ENCODE results near the gene CMSS1. TPM values are rescaled to one million over a fixed set of nuclear protein-coding genes. Genes with fewer than 3 reads are reported as not detected.

The CMSS1 gene
- polyA plus RNA-seq, 1 donor from 2014 or later, result 22.7 TPM

- no peaks in the 10 kb centered on the region for H3K9me3 Mint-ChIP-seq
- peaks cover 2 to 6% (median 5%) of the 10 kb centered on the region in 3 donors for H3K4me1 Mint-ChIP-seq
- H3K4me3 Mint-ChIP-seq, result no peak overlapping the region
- no peaks in the 10 kb centered on the region for H3K27me3 Mint-ChIP-seq
- peaks cover 3% of the 10 kb centered on the region for H3K36me3 Mint-ChIP-seq
- no peak overlapping the region for H3K27ac Mint-ChIP-seq
Observed at GRCh38 chr3:99984668-99985067, 167.0 kb downstream of the CMSS1 start.

- no peak overlapping the region for H3K4me3 Mint-ChIP-seq
- H3K27ac Mint-ChIP-seq, result no peak overlapping the region
- peaks cover 2 to 5% (median 4%) of the 10 kb centered on the region in 3 donors for H3K9me3 Mint-ChIP-seq
- H3K4me1 Mint-ChIP-seq, result peaks cover 5 to 12% (median 10%) of the 10 kb centered on the region in 3 donors
- H3K27me3 Mint-ChIP-seq, result no peaks in the 10 kb centered on the region
- H3K36me3 Mint-ChIP-seq, result peaks cover 2% of the 10 kb centered on the region
Observed at GRCh38 chr3:99990179-99990578, 172.5 kb downstream of the CMSS1 start.

GRCh38 chr3:99997293-99997692 lies 179.6 kb downstream of the CMSS1 start:
- no peak overlapping the region for H3K27ac Mint-ChIP-seq
- H3K27me3 Mint-ChIP-seq, result no peaks in the 10 kb centered on the region
- H3K9me3 Mint-ChIP-seq, result peaks cover 2 to 11% (median 9%) of the 10 kb centered on the region in 3 donors
- peaks cover 9% of the 10 kb centered on the region for H3K36me3 Mint-ChIP-seq
- peaks cover 0 to 6% (median 6%) of the 10 kb centered on the region in 3 donors for H3K4me1 Mint-ChIP-seq
- H3K4me3 Mint-ChIP-seq, result no peak overlapping the region

GRCh38 chr3:99999536-99999935 lies 181.9 kb downstream of the CMSS1 start:
- peaks cover 9 to 18% (median 11%) of the 10 kb centered on the region in 3 donors for H3K4me1 Mint-ChIP-seq
- H3K36me3 Mint-ChIP-seq, result peaks cover 9% of the 10 kb centered on the region
- H3K4me3 Mint-ChIP-seq, result no peak overlapping the region
- no peaks in the 10 kb centered on the region for H3K27me3 Mint-ChIP-seq
- no peak overlapping the region for H3K27ac Mint-ChIP-seq
- peaks cover 0 to 7% (median 5%) of the 10 kb centered on the region in 3 donors for H3K9me3 Mint-ChIP-seq

GRCh38 chr3:100001083-100001482 lies 183.4 kb downstream of the CMSS1 start:
- Mint-ChIP-seq H3K27ac (no peak overlapping the region), H3K27me3 (no peaks in the 10 kb centered on the region), H3K4me1 (peaks cover 9 to 18% (median 11%) of the 10 kb centered on the region in 3 donors), H3K4me3 (no peak overlapping the region), H3K9me3 (peaks cover 0 to 4% (median 4%) of the 10 kb centered on the region in 3 donors), H3K36me3 (peaks cover 7% of the 10 kb centered on the region)

- Mint-ChIP-seq H3K36me3 (peaks cover 6% of the 10 kb centered on the region), H3K27ac (no peak overlapping the region), H3K9me3 (no peaks in the 10 kb centered on the region), H3K4me1 (peaks cover 9 to 20% (median 11%) of the 10 kb centered on the region in 3 donors), H3K27me3 (no peaks in the 10 kb centered on the region), H3K4me3 (no peak overlapping the region)
Observed at GRCh38 chr3:100001526-100002270, 184.0 kb downstream of the CMSS1 start.

GRCh38 chr3:100002599-100003350 lies 185.1 kb downstream of the CMSS1 start:
- Mint-ChIP-seq H3K36me3 (peaks cover 5% of the 10 kb centered on the region), H3K4me3 (no peak overlapping the region), H3K27me3 (no peaks in the 10 kb centered on the region), H3K9me3 (no peaks in the 10 kb centered on the region), H3K27ac (peak overlapping the region in 1 of 3 donors; percentile 63), H3K4me1 (peaks cover 9 to 20% (median 11%) of the 10 kb centered on the region in 3 donors)

DNA sequence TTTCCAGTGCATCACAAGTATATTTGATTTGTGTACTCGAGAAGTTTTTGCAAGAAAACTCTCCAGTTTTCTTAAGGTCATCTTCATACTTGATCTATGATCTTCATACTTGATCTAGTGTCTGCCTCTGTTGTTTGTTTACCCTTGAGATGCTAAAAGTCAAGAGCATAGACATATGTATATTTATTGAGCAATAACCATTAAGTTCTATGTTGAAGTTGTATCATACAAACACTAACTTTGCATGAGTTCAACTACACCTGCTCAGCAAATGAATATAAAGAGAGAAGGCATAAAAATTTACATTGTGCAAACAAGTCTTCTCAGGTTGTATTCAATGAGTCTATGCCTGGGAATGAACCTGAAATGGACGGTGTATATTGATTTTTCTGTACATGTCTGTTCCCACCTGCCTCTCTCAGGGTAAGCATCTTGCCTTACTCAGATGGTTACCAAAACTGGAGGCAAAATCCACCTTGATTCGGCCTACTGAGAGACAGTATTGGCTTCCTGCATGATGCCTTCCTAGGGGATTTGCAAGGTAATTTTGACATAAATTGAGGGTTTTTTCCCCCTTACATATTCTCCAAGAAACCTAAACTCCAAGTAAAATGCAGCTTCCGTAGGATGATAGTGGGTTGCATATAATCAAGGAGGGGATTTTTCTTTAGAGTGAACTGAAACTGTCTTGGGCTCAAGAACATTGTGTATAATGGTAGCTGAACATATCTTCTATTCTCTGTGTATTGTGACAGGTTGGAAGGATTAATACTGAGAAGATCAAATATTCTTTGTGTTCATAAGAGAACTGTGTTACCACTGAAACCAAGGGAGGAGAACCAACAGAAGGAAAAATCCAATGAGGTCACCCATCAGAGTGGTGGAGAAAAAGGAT lies 186.2 kb downstream of the CMSS1 start:
- H3K4me3 Mint-ChIP-seq, result no peak overlapping the region
- H3K27me3 Mint-ChIP-seq, result no peaks in the 10 kb centered on the region
- peaks cover 9 to 20% (median 11%) of the 10 kb centered on the region in 3 donors for H3K4me1 Mint-ChIP-seq
- H3K36me3 Mint-ChIP-seq, result peaks cover 5% of the 10 kb centered on the region
- H3K9me3 Mint-ChIP-seq, result no peaks in the 10 kb centered on the region
- H3K27ac Mint-ChIP-seq, result peak overlapping the region in 1 of 3 donors; percentile 29

DNA sequence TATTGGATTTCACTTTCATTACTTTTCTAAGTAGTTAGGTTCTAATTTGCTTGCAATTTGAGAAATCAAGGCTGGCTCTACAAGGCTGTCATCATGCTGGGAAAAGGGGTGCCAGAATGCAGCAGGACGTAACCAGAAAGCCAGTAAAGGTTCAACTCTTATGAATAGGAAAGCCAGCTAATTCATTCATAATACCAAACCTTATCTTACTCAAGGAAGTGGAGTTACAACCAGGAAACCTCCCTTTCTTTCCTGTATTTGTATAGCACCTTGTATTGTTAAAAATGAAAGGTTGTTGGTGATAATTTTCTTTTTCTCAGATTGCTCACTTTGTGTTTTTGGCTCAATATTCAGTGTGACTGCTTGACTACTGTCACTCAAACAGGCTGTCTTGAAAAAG lies 187.3 kb downstream of the CMSS1 start:
- Mint-ChIP-seq H3K27me3 (no peaks in the 10 kb centered on the region), H3K9me3 (no peaks in the 10 kb centered on the region), H3K27ac (no peak overlapping the region), H3K4me1 (peaks cover 13 to 20% (median 14%) of the 10 kb centered on the region in 3 donors), H3K36me3 (peaks cover 6% of the 10 kb centered on the region), H3K4me3 (no peak overlapping the region)

GRCh38 chr3:100005665-100006393 lies 188.2 kb downstream of the CMSS1 start:
- H3K4me1 Mint-ChIP-seq, result peaks cover 15 to 20% (median 18%) of the 10 kb centered on the region in 3 donors
- no peaks in the 10 kb centered on the region for H3K27me3 Mint-ChIP-seq
- peaks cover 9% of the 10 kb centered on the region for H3K36me3 Mint-ChIP-seq
- no peaks in the 10 kb centered on the region for H3K9me3 Mint-ChIP-seq
- no peak overlapping the region for H3K27ac Mint-ChIP-seq
- no peak overlapping the region for H3K4me3 Mint-ChIP-seq

- Mint-ChIP-seq H3K36me3 (peaks cover 10% of the 10 kb centered on the region), H3K4me1 (peaks cover 15 to 20% (median 18%) of the 10 kb centered on the region in 3 donors), H3K4me3 (no peak overlapping the region), H3K27me3 (no peaks in the 10 kb centered on the region), H3K9me3 (no peaks in the 10 kb centered on the region), H3K27ac (no peak overlapping the region)
Observed at GRCh38 chr3:100006570-100007271, 189.1 kb downstream of the CMSS1 start.

GRCh38 chr3:100007313-100007712 lies 189.7 kb downstream of the CMSS1 start:
- H3K36me3 Mint-ChIP-seq, result peaks cover 10% of the 10 kb centered on the region
- H3K4me1 Mint-ChIP-seq, result peaks cover 15 to 19% (median 18%) of the 10 kb centered on the region in 3 donors
- H3K27me3 Mint-ChIP-seq, result no peaks in the 10 kb centered on the region
- H3K27ac Mint-ChIP-seq, result no peak overlapping the region
- H3K9me3 Mint-ChIP-seq, result no peaks in the 10 kb centered on the region
- H3K4me3 Mint-ChIP-seq, result peak overlapping the region in 1 of 4 donors; percentile 59

DNA sequence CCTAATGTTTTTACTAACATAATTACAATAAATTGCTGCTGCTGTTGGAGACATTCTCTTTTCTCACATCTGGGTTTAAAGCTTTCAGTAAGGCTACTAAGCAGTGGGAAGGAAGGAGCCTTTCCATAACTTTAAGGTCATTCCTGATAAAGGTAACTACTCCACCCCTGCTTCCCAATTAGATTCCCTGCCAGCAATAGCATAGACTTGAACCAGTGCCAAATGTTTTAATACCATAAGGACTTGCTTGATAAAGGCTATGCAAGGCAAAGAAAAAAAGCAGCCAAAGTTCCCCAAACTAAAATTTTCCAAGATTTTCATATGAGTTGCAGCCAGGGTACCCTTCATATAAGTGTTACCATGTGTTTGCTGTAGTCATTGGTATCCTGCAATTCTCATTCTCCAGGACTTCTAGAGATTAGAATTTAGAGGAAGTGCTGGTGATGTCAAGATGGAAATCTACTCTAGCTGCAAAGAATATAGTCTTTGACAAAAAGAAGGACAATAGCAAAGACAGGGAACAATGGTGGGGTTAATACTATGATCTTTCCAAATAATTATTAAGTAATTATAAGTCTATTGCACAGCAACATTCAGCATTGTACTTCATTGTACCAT lies 190.5 kb downstream of the CMSS1 start:
- Mint-ChIP-seq H3K4me1 (peaks cover 11 to 18% (median 14%) of the 10 kb centered on the region in 3 donors), H3K9me3 (no peaks in the 10 kb centered on the region), H3K4me3 (no peak overlapping the region), H3K27me3 (no peaks in the 10 kb centered on the region), H3K36me3 (peaks cover 10% of the 10 kb centered on the region), H3K27ac (no peak overlapping the region)

All from IgD-negative memory B cell (primary cell).